ENCODE results near the gene TNFRSF18. TPM values are rescaled to one million over a fixed set of nuclear protein-coding genes. Genes with fewer than 3 reads are reported as not detected.
A peak's percentile ranks its signal among the peaks of the same experiment; 100 is the strongest.
"Not testable (repeated sequence)": the region's sequence is repeated elsewhere in the genome, so short reads cannot be mapped to it uniquely, and the experiment has no call there.

TNFRSF18 gene
- polyA plus RNA-seq, 6 donors from 2014 or later, result 2.4 to 13.0 (median 7.9) TPM

- H3K4me3 Mint-ChIP-seq, result peak overlapping the region in 3 of 8 donors; percentile 31 to 63 (median 43)
- H3K36me3 Mint-ChIP-seq, result peaks cover 5 to 10% of the 10 kb centered on the region in 2 donors
- no peak for DNase-seq
- peaks cover 20 to 31% (median 31%) of the 10 kb centered on the region in 3 donors for H3K4me1 Mint-ChIP-seq
- H3K9me3 Mint-ChIP-seq, result no peaks in the 10 kb centered on the region
- ATAC-seq (ENCODE audit: low read depth in 2 of 2), result no peak
- H3K27ac Mint-ChIP-seq, result peak overlapping the region in 1 of 6 donors; percentile 17
- peaks cover 10 to 46% (median 29%) of the 10 kb centered on the region in 3 donors for H3K27me3 Mint-ChIP-seq
These were observed 29.5 kb downstream of the TNFRSF18 start for GRCh38 chr1:1176931-1177330.

- Mint-ChIP-seq H3K4me3 (peak overlapping the region in 1 of 8 donors; percentile 71), H3K27me3 (peaks cover 9 to 40% (median 22%) of the 10 kb centered on the region in 3 donors), H3K27ac (peak overlapping the region in 2 of 6 donors; percentile 17 to 89), H3K4me1 (peaks cover 20 to 33% (median 29%) of the 10 kb centered on the region in 3 donors)
- H3K9me3 Mint-ChIP-seq; H3K36me3 Mint-ChIP-seq; ATAC-seq (ENCODE audit: low read depth in 2 of 2); DNase-seq: not testable (repeated sequence)
These were observed 30.2 kb downstream of the TNFRSF18 start for GRCh38 chr1:1176063-1176761.

GRCh38 chr1:1175221-1176062 lies 30.9 kb downstream of the TNFRSF18 start:
- H3K4me1 Mint-ChIP-seq, result peaks cover 17 to 33% (median 28%) of the 10 kb centered on the region in 3 donors
- H3K4me3 Mint-ChIP-seq, result peak overlapping the region in 3 of 8 donors; percentile 12 to 39 (median 25)
- ATAC-seq (ENCODE audit: low read depth in 2 of 2) (no peak), DNase-seq (no peak)
- peaks cover 5 to 10% of the 10 kb centered on the region in 2 donors for H3K36me3 Mint-ChIP-seq
- peak overlapping the region in 2 of 6 donors; percentile 4 to 29 for H3K27ac Mint-ChIP-seq
- peaks cover 7 to 36% (median 17%) of the 10 kb centered on the region in 3 donors for H3K27me3 Mint-ChIP-seq
- H3K9me3 Mint-ChIP-seq, result no peaks in the 10 kb centered on the region

- ATAC-seq (ENCODE audit: low read depth in 2 of 2) (peak; percentile 67 to 68), DNase-seq (peak; percentile 76)
- Mint-ChIP-seq H3K27ac (peak within 1 kb of the TSS; percentile 63 to 91 (median 84)), H3K36me3 (peaks cover 5 to 10% of the 10 kb centered on the region in 2 donors), H3K4me1 (peaks cover 22 to 41% (median 35%) of the 10 kb centered on the region in 3 donors), H3K4me3 (peak within 1 kb of the TSS in 6 of 8 donors; percentile 58 to 77 (median 64)), H3K27me3 (peaks cover 7 to 36% (median 17%) of the 10 kb centered on the region in 3 donors), H3K9me3 (no peaks in the 10 kb centered on the region)
These were observed 32.5 kb downstream of the TNFRSF18 start, which contains the start of gene TTLL10 for GRCh38 chr1:1173793-1174415. TSS of gene TTLL10 (plus strand) at chr1:1173880. CDS start at chr1:1179216, 5,336 bp downstream.

GRCh38 chr1:1173061-1173792 lies 33.2 kb downstream of the TNFRSF18 start:
- Mint-ChIP-seq H3K36me3 (peaks cover 5 to 10% of the 10 kb centered on the region in 2 donors), H3K4me1 (peaks cover 22 to 41% (median 35%) of the 10 kb centered on the region in 3 donors), H3K9me3 (no peaks in the 10 kb centered on the region), H3K4me3 (peak overlapping the region in 6 of 8 donors; percentile 42 to 77 (median 64)), H3K27me3 (peaks cover 7 to 32% (median 17%) of the 10 kb centered on the region in 3 donors), H3K27ac (peak overlapping the region; percentile 63 to 89 (median 84))
- DNase-seq (no peak), ATAC-seq (ENCODE audit: low read depth in 2 of 2) (no peak)

GRCh38 chr1:1171546-1172340 lies 34.6 kb downstream of the TNFRSF18 start:
- H3K4me3 Mint-ChIP-seq, result peak overlapping the region; percentile 66 to 85 (median 75)
- H3K4me1 Mint-ChIP-seq, result peaks cover 17 to 36% (median 31%) of the 10 kb centered on the region in 3 donors
- peak; percentile 70 for DNase-seq
- H3K36me3 Mint-ChIP-seq, result peaks cover 2 to 3% of the 10 kb centered on the region in 2 donors
- H3K27me3 Mint-ChIP-seq, result peaks cover 1 to 19% (median 10%) of the 10 kb centered on the region in 3 donors
- peak overlapping the region; percentile 83 to 98 (median 92) for H3K27ac Mint-ChIP-seq
- ATAC-seq (ENCODE audit: low read depth in 2 of 2), result peak; percentile 76 to 80
- H3K9me3 Mint-ChIP-seq, result no peaks in the 10 kb centered on the region

GRCh38 chr1:1171161-1171545 lies 35.2 kb downstream of the TNFRSF18 start:
- Mint-ChIP-seq H3K36me3 (no peaks in the 10 kb centered on the region), H3K4me3 (peak overlapping the region in 7 of 8 donors; percentile 16 to 84 (median 53)), H3K9me3 (no peaks in the 10 kb centered on the region), H3K27me3 (peaks cover 0 to 14% (median 6%) of the 10 kb centered on the region in 3 donors), H3K4me1 (peaks cover 16 to 33% (median 29%) of the 10 kb centered on the region in 3 donors), H3K27ac (peak overlapping the region in 2 of 6 donors; percentile 75 to 83)
- DNase-seq, result no peak
- no peak for ATAC-seq (ENCODE audit: low read depth in 2 of 2)

GRCh38 chr1:1170215-1171091 lies 35.9 kb downstream of the TNFRSF18 start:
- Mint-ChIP-seq H3K27me3 (peaks cover 0 to 8% (median 1%) of the 10 kb centered on the region in 3 donors), H3K9me3 (no peaks in the 10 kb centered on the region), H3K4me3 (peak overlapping the region in 6 of 8 donors; percentile 24 to 69 (median 46)), H3K4me1 (peaks cover 12 to 38% (median 25%) of the 10 kb centered on the region in 3 donors), H3K36me3 (no peaks in the 10 kb centered on the region), H3K27ac (peak overlapping the region in 2 of 6 donors; percentile 75 to 80)
- no peak for ATAC-seq (ENCODE audit: low read depth in 2 of 2)
- no peak for DNase-seq

GRCh38 chr1:1169429-1170214 lies 36.8 kb downstream of the TNFRSF18 start:
- no peak for DNase-seq
- Mint-ChIP-seq H3K36me3 (no peaks in the 10 kb centered on the region), H3K27me3 (peaks cover 0 to 11% (median 0%) of the 10 kb centered on the region in 3 donors), H3K4me3 (peak overlapping the region in 4 of 8 donors; percentile 12 to 69 (median 38)), H3K27ac (no peak overlapping the region), H3K9me3 (no peaks in the 10 kb centered on the region), H3K4me1 (peaks cover 11 to 37% (median 25%) of the 10 kb centered on the region in 3 donors)
- ATAC-seq (ENCODE audit: low read depth in 2 of 2), result no peak

All from naive B cell (primary cell).